GM06990 (cell line): ENCODE measurements around the gene FAM110D.
A peak's percentile ranks its signal among the peaks of the same experiment; 100 is the strongest.

Experiments
- DNase-seq: peaks from one replicate; pipeline ENCODE4 v3.0.0-alpha.2; 2011; ENCODE audit not compliant: insufficient read length; ENCODE audit errors: extremely low read depth
- H3K27me3 ChIP-seq: replicated peaks from 2 replicates; pipeline ENCODE4 v1.6.0; 2011; ENCODE audit warnings: low read length; ENCODE audit not compliant: control insufficient read depth, insufficient read depth
- H3K36me3 ChIP-seq: 2 replicates; pipeline ENCODE4 v1.5.1; 2011; ENCODE audit warnings: low read length; ENCODE audit not compliant: control insufficient read depth, insufficient read depth
- H3K4me3 ChIP-seq: replicated peaks from 2 replicates; pipeline ENCODE4 v1.5.1; 2011; ENCODE audit warnings: low read depth, mild to moderate bottlenecking, control low read depth, low read length
- TF ChIP-seq, protein P1 (sequence below): IDR thresholded peaks from 2 replicates; pipeline ENCODE4 v1.5.1; 2011; ENCODE audit warnings: low read length, control low read depth, mild to moderate bottlenecking, inconsistent platforms; ENCODE audit not compliant: insufficient read depth, poor library complexity, severe bottlenecking

Gene FAM110D

GRCh38 chr1:26159743-26160039 lies 812 bp downstream of the FAM110D start:
- H3K4me3 ChIP-seq: no peak overlapping the region
- H3K27me3 ChIP-seq: peaks cover 6% of the 10 kb centered on the region
- no peaks in the 10 kb centered on the region for H3K36me3 ChIP-seq
- TF ChIP-seq, protein P1, sequence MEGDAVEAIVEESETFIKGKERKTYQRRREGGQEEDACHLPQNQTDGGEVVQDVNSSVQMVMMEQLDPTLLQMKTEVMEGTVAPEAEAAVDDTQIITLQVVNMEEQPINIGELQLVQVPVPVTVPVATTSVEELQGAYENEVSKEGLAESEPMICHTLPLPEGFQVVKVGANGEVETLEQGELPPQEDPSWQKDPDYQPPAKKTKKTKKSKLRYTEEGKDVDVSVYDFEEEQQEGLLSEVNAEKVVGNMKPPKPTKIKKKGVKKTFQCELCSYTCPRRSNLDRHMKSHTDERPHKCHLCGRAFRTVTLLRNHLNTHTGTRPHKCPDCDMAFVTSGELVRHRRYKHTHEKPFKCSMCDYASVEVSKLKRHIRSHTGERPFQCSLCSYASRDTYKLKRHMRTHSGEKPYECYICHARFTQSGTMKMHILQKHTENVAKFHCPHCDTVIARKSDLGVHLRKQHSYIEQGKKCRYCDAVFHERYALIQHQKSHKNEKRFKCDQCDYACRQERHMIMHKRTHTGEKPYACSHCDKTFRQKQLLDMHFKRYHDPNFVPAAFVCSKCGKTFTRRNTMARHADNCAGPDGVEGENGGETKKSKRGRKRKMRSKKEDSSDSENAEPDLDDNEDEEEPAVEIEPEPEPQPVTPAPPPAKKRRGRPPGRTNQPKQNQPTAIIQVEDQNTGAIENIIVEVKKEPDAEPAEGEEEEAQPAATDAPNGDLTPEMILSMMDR: no peak
- no peak for DNase-seq

- Histone ChIP-seq H3K36me3 (no peaks in the 10 kb centered on the region), H3K4me3 (no peak overlapping the region), H3K27me3 (peaks cover 3% of the 10 kb centered on the region)
- DNase-seq: no peak
- TF ChIP-seq, protein P1: no peak
These were observed 1.9 kb downstream of the FAM110D start for GRCh38 chr1:26160527-26161414.

DNA sequence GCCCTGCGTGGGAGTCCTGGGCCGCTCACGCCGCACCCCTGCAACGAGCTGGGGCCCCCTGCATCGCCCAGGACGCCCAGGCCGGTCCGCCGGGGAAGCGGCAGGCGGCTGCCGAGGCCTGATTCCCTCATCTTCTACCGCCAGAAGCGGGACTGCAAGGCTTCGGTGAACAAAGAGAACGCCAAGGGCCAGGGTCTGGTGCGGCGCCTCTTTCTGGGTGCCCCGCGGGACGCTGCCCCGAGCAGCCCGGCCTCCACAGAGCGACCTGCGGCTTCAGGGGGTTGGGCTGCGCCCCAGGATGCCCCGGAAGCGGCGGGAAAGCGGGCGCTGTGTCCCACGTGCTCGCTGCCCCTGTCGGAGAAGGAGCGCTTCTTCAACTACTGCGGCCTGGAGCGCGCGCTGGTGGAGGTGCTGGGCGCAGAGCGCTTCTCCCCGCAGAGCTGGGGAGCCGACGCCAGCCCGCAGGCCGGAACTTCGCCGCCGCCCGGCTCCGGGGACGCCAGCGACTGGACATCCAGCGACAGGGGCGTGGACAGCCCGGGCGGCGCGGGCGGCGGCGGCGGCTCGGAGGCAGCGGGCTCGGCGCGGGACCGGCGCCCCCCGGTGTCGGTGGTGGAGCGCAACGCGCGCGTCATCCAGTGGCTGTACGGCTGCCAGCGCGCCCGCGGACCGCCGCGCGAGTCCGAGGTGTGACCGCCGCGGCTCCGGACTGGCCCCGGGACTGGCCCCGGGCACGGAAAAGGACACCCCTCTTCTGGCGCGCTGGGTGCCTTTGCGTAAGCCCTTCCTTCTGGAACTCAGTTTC lies 2.7 kb downstream of the FAM110D start:
- TF ChIP-seq, protein P1: no peak
- DNase-seq: no peak
- no peaks in the 10 kb centered on the region for H3K36me3 ChIP-seq
- H3K4me3 ChIP-seq: peak overlapping the region; percentile 15; the same call in 1 of the 2 replicates
- H3K27me3 ChIP-seq: no peaks in the 10 kb centered on the region; the same call in none of the 2 replicates

DNA sequence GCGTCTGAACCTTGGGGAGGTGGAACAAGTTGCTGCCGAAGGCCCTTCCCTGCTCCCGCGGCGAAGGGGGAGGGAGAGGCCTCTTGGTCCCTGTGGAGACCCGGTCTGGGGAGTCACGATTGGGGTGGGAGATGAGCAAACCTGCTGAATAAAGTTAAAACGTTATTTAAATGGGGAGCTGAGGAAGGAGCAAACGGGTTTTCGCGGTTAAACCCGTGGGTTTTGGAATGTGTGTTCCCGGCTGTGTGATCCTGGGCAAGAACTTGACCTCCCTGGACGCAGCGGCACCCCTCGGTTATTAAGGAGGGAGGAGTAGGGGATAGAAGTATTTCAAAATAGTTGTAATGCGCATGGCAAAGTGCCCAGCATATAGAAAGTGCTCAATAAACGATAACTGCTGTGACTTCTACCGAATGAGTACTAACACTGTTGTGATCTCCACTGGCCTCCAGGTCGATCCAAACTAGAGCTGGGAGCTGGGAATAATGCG lies 3.4 kb downstream of the FAM110D start:
- Histone ChIP-seq H3K27me3 (no peaks in the 10 kb centered on the region; the same call in none of the 2 replicates), H3K4me3 (peak overlapping the region; percentile 15; the same call in 1 of the 2 replicates), H3K36me3 (no peaks in the 10 kb centered on the region)
- no peak for DNase-seq
- TF ChIP-seq, protein P1: no peak

- no peak for DNase-seq
- no peaks in the 10 kb centered on the region; the same call in none of the 2 replicates for H3K27me3 ChIP-seq
- TF ChIP-seq, protein P1: no peak
These were observed 4.8 kb downstream of the FAM110D start for GRCh38 chr1:26163684-26164035.

More at GRCh38 chr1:26163684-26164035, 4.8 kb downstream of the FAM110D start:
- Histone ChIP-seq H3K36me3 (no peaks in the 10 kb centered on the region), H3K4me3 (no peak overlapping the region)
